ENCODE results near the gene CSF1.

The CSF1 gene

DNA sequence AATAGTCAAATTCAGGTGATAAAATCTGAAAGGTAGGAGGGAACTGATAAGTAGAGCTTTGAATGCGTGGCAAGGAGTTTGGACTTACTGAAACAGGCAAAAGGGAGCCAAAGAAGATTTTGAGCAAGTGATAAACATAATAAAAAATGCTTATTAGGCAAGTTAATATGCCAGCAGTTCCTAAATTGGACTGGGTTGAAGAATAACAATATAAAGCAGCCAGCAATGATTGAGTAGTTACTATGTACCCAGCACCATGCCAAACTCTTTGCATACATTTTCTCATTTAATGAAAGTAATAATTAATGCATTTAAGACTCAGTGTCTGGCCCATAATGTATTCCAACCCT, 50.1 kb downstream of the CSF1 start:
- TF ChIP-seq ZNF274 (IDR thresholded peaks at IDR 0.05; ENCODE audit: low read depth, low read length) (no peak), YY1 (IDR thresholded peaks at IDR 0.05; ENCODE audit: insufficient read depth, insufficient read length) (no peak), SUZ12 (IDR thresholded peaks at IDR 0.05; ENCODE audit: extremely low read depth, insufficient read depth, insufficient read length) (no peak)
- Histone ChIP-seq H3K4me1 (ENCODE audit: insufficient read depth, insufficient read length) (peaks cover 7% of the 10 kb centered on the region), H3K27me3 (ENCODE audit: insufficient read depth, insufficient read length) (no peaks in the 10 kb centered on the region), H3K4me3 (ENCODE audit: insufficient read length, low read depth) (no peak overlapping the region), H3K9ac (ENCODE audit: insufficient read length, low read depth) (no peak overlapping the region), H3K36me3 (ENCODE audit: insufficient read depth, insufficient read length, low read length) (no peaks in the 10 kb centered on the region), H3K9me3 (ENCODE audit: insufficient read depth, low read length) (peaks cover 1% of the 10 kb centered on the region; the same call in 1 of the 2 replicates)
- no peak for DNase-seq (ENCODE audit: low read depth, low spot score)

DNA sequence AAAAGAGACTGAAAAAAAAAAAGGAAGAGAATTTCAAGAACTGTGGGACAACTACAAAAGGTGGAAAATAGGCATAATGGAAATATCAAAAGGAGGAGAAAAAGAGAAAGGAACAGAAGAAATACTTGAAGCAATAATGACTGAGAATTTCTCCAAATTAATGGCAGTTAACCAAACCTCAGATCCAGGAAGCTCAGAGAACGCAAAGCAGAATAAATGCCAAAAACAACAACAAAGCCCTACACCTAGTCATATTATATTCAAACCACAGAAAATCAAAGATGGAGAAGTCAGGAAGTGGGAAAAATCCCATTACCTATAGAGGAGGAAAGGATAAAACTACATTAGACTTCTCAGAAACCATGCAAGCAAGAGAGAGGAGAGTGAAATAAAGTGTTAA, 53.2 kb downstream of the CSF1 start:
- DNase-seq (ENCODE audit: low read depth, low spot score) = no peak

GRCh38 chr1:109969146-109969829, 58.6 kb downstream of the CSF1 start:
- Histone ChIP-seq H3K4me3 (ENCODE audit: insufficient read length, low read depth) (no peak overlapping the region), H3K36me3 (ENCODE audit: insufficient read depth, insufficient read length, low read length) (no peaks in the 10 kb centered on the region), H3K27me3 (ENCODE audit: insufficient read depth, insufficient read length) (no peaks in the 10 kb centered on the region), H3K9ac (ENCODE audit: insufficient read length, low read depth) (no peak overlapping the region), H3K4me1 (ENCODE audit: insufficient read depth, insufficient read length) (no peaks in the 10 kb centered on the region), H3K9me3 (ENCODE audit: insufficient read depth, low read length) (peaks cover 3% of the 10 kb centered on the region; the same call in 1 of the 2 replicates)
- TF ChIP-seq YY1 (IDR thresholded peaks at IDR 0.05; ENCODE audit: insufficient read depth, insufficient read length) (no peak), ZNF274 (IDR thresholded peaks at IDR 0.05; ENCODE audit: low read depth, low read length) (no peak), SUZ12 (IDR thresholded peaks at IDR 0.05; ENCODE audit: extremely low read depth, insufficient read depth, insufficient read length) (no peak)
- DNase-seq (ENCODE audit: low read depth, low spot score) = no peak

More for the DNA sequence above, 53.2 kb downstream of the CSF1 start:
- TF ChIP-seq ZNF274 (IDR thresholded peaks at IDR 0.05; ENCODE audit: low read depth, low read length) (no peak), YY1 (IDR thresholded peaks at IDR 0.05; ENCODE audit: insufficient read depth, insufficient read length) (no peak), SUZ12 (IDR thresholded peaks at IDR 0.05; ENCODE audit: extremely low read depth, insufficient read depth, insufficient read length) (no peak)
- peaks cover 3% of the 10 kb centered on the region; the same call in 1 of the 2 replicates for H3K9me3 ChIP-seq (ENCODE audit: insufficient read depth, low read length)
- no peak overlapping the region for H3K9ac ChIP-seq (ENCODE audit: insufficient read length, low read depth)
- H3K4me3 ChIP-seq (ENCODE audit: insufficient read length, low read depth) = no peak overlapping the region
- no peaks in the 10 kb centered on the region for H3K27me3 ChIP-seq (ENCODE audit: insufficient read depth, insufficient read length)
- H3K4me1 ChIP-seq (ENCODE audit: insufficient read depth, insufficient read length) = peaks cover 4% of the 10 kb centered on the region
- H3K36me3 ChIP-seq (ENCODE audit: insufficient read depth, insufficient read length, low read length) = no peaks in the 10 kb centered on the region

- Histone ChIP-seq H3K27me3 (ENCODE audit: insufficient read depth, insufficient read length) (no peaks in the 10 kb centered on the region), H3K9me3 (ENCODE audit: insufficient read depth, low read length) (peaks cover 3% of the 10 kb centered on the region; the same call in 1 of the 2 replicates), H3K36me3 (ENCODE audit: insufficient read depth, insufficient read length, low read length) (no peaks in the 10 kb centered on the region), H3K9ac (ENCODE audit: insufficient read length, low read depth) (no peak overlapping the region), H3K4me3 (ENCODE audit: insufficient read length, low read depth) (no peak overlapping the region), H3K4me1 (ENCODE audit: insufficient read depth, insufficient read length) (no peaks in the 10 kb centered on the region)
- TF ChIP-seq YY1 (IDR thresholded peaks at IDR 0.05; ENCODE audit: insufficient read depth, insufficient read length) (no peak), ZNF274 (IDR thresholded peaks at IDR 0.05; ENCODE audit: low read depth, low read length) (no peak), SUZ12 (IDR thresholded peaks at IDR 0.05; ENCODE audit: extremely low read depth, insufficient read depth, insufficient read length) (no peak)
- no peak for DNase-seq (ENCODE audit: low read depth, low spot score)
These were observed 59.3 kb downstream of the CSF1 start for GRCh38 chr1:109969907-109970306.

DNA sequence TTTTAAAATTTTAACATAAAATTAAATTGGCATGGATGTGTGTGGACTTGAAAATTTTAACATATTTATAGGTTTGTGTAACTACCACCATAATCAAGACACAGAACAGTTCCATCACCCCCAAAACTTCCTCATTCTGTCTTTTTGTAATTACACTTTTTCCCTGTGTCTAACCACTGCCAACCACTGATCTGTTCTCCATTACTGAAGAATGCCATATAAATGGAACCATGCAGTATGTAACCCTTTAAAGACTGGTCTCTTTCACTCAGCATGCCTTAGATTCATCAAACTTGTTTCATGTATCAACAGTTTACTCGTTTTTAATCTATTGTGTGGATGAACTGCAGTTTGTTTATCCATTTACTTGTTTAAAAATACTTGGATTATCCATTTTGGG, 60.9 kb downstream of the CSF1 start:
- Histone ChIP-seq H3K4me1 (ENCODE audit: insufficient read depth, insufficient read length) (no peaks in the 10 kb centered on the region), H3K36me3 (ENCODE audit: insufficient read depth, insufficient read length, low read length) (no peaks in the 10 kb centered on the region), H3K9ac (ENCODE audit: insufficient read length, low read depth) (no peak overlapping the region), H3K4me3 (ENCODE audit: insufficient read length, low read depth) (no peak overlapping the region), H3K9me3 (ENCODE audit: insufficient read depth, low read length) (no peaks in the 10 kb centered on the region), H3K27me3 (ENCODE audit: insufficient read depth, insufficient read length) (no peaks in the 10 kb centered on the region)
- no peak for TF ChIP-seq SUZ12 (IDR thresholded peaks at IDR 0.05; ENCODE audit: extremely low read depth, insufficient read depth, insufficient read length)
- TF ChIP-seq ZNF274 (IDR thresholded peaks at IDR 0.05; ENCODE audit: low read depth, low read length) = no peak
- no peak for DNase-seq (ENCODE audit: low read depth, low spot score)

- DNase-seq (ENCODE audit: low read depth, low spot score) = no peak
- no peaks in the 10 kb centered on the region; the same call in 1 of the 2 replicates for H3K9me3 ChIP-seq (ENCODE audit: insufficient read depth, low read length)
- no peak overlapping the region for H3K4me3 ChIP-seq (ENCODE audit: insufficient read length, low read depth)
- H3K9ac ChIP-seq (ENCODE audit: insufficient read length, low read depth) = no peak overlapping the region
- no peaks in the 10 kb centered on the region for H3K27me3 ChIP-seq (ENCODE audit: insufficient read depth, insufficient read length)
- no peak for TF ChIP-seq SUZ12 (IDR thresholded peaks at IDR 0.05; ENCODE audit: extremely low read depth, insufficient read depth, insufficient read length)
- TF ChIP-seq YY1 (IDR thresholded peaks at IDR 0.05; ENCODE audit: insufficient read depth, insufficient read length) = no peak
- TF ChIP-seq ZNF274 (IDR thresholded peaks at IDR 0.05; ENCODE audit: low read depth, low read length) = no peak
- H3K4me1 ChIP-seq (ENCODE audit: insufficient read depth, insufficient read length) = no peaks in the 10 kb centered on the region
- no peaks in the 10 kb centered on the region for H3K36me3 ChIP-seq (ENCODE audit: insufficient read depth, insufficient read length, low read length)
These were observed 63.5 kb downstream of the CSF1 start for GRCh38 chr1:109974191-109974590.

DNA sequence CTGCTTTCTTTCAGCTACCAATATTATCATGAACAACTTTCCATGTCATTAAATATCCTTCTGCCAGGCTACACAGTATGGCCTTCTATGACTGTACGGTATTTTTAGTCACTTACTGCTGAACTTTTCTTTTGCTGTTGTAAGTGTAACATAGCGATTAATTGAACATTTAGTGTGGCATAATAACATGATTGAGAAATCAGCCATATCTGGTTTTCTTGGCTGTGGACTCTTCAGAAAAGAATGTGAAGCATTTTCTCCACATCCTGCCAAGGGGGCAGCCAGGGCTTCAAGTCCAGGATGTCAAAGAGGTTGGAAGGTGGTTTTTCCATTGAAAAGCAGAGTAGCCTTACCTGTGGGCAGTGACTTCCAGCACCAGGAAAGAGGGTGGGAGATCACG, 65.1 kb downstream of the CSF1 start:
- H3K36me3 ChIP-seq (ENCODE audit: insufficient read depth, insufficient read length, low read length) = no peaks in the 10 kb centered on the region
- DNase-seq (ENCODE audit: low read depth, low spot score) = no peak
- no peaks in the 10 kb centered on the region for H3K27me3 ChIP-seq (ENCODE audit: insufficient read depth, insufficient read length)
- no peak overlapping the region for H3K4me3 ChIP-seq (ENCODE audit: insufficient read length, low read depth)
- TF ChIP-seq YY1 (IDR thresholded peaks at IDR 0.05; ENCODE audit: insufficient read depth, insufficient read length) (no peak), ZNF274 (IDR thresholded peaks at IDR 0.05; ENCODE audit: low read depth, low read length) (no peak)
- peaks cover 3% of the 10 kb centered on the region for H3K4me1 ChIP-seq (ENCODE audit: insufficient read depth, insufficient read length)
- no peak overlapping the region for H3K9ac ChIP-seq (ENCODE audit: insufficient read length, low read depth)
- H3K9me3 ChIP-seq (ENCODE audit: insufficient read depth, low read length) = no peaks in the 10 kb centered on the region; the same call in 1 of the 2 replicates
